ENCODE results near the gene IPP.

The IPP gene

DNA sequence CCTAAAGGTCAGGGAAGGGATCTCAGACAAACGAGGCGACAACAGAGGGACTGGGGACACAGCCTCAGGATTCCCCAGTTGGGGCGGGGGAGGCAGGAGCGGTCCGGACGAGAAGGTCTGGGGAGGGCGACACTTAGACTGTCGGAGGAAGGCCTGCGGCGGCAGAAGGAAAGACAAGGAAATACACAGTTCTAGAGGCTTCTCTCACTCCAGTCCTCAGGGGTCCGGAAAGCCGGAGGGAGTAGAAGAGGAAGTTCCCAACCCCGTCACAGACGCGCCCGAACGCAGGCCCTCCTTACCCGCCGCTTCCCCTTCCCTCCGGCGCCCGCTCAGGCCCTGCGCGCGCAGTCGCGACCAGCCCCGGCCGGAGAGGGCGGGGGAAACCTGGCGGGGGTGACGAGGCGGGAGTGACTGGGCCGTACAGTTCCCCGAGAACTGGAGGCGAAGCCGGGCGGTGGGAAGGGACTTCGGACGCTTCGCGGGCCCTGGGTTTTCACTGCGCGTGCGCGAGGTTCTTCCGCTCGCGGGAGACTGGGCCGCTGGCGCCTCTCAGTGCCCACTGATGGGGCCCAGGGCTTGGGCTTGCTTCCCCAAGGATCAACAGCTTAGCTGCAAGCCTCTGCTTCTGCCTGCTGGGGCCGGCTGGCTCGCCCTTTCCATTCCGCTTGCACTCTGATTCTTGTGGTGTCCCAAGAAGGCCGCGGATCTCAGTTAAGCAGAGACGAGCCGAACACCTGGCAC lies at the start of gene IPP:
Gene IPP, minus strand, starts transcription at position 356 of the 741 bp plus-strand sequence. CDS start 4,242 bp downstream, outside the sequence.
- peak within 1 kb of the TSS; percentile 90 for H3K27ac ChIP-seq
- TF ChIP-seq ZFX (IDR thresholded peaks at IDR 0.05), result peak; percentile 86
- TF ChIP-seq CTCF (conservative IDR thresholded peaks at IDR 0.05), result peak; percentile 38; the same call in 1 of the 2 replicates

- TF ChIP-seq ZFX (IDR thresholded peaks at IDR 0.05) (no peak), CTCF (conservative IDR thresholded peaks at IDR 0.05) (no peak)
Observed at GRCh38 chr1:45796946-45797345, 46.5 kb upstream of the IPP start.

DNA sequence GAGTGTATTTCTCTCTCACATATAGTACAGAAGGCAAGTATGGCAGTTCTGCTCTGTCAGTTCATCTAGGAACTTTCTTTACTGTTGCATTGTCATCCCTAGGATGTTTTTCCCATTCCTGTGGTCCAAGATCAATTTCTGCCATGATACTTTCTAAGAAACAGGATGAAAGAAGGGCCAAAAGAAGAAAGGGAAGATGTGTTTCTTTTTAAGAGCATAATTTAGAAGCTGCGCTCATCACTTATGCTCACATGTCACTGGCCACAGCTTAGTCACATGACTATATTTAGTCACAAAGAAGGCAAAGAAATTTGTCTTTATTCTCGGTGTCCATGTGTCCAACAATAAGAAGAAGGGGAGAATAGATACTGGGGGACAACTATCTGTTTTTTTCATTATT lies 45.9 kb upstream of the IPP start:
- H3K27ac ChIP-seq, result no peak overlapping the region
- TF ChIP-seq CTCF (conservative IDR thresholded peaks at IDR 0.05) (no peak), ZFX (IDR thresholded peaks at IDR 0.05) (no peak)

More at GRCh38 chr1:45796946-45797345, 46.5 kb upstream of the IPP start:
- H3K27ac ChIP-seq, result no peak overlapping the region

DNA sequence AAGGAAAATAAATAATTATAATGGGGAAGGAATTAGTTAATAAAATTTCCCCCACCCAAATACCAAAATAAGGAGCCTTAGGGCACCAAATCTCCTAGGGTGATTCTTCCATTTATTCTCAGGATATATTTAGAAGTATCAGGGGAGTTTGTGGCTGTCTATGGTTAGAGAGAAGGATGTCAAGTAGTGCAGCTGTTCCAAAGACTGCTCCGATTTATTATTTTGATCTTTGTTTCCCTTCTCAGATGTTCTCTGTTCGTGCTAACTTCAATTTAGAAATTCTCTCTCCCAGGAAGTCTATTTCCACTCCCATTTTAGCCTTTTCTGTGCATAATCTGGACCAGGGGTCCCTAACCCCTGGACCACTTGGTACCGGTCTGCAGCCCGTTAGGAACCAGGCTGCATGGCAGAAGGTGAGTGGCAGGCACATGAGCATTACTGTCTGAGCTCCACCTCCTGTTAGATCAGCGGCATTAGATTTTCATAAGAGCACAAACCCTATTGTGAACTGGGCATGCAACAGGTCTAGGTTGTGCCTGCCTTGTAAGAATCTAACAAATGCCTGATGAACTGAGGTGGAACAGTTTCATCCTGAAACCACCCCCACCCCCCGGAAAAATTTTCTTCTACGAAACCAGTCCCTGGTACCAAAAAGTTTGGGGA lies 43.6 kb upstream of the IPP start:
- no peak overlapping the region for H3K27ac ChIP-seq
- no peak for TF ChIP-seq ZFX (IDR thresholded peaks at IDR 0.05)
- no peak for TF ChIP-seq CTCF (conservative IDR thresholded peaks at IDR 0.05)

DNA sequence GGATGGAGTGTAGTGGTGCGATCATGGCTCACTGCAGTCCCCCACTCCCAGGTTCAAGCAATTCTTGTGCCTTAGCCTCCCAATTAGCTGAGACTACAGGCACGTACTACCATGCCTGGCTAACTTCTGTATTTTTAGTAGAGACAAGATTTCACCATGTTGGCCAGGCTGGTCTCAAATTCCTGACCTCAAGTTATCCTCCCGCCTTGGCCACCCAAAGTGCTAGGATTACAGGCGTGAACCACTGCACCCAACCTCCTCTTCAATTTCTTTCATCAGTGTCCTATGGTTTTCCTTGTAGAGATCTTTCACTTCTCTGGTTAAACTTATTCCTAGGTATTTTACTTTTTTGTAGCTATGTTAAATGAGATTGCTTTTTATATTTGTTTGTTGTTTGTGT lies 42.3 kb upstream of the IPP start:
- no peak overlapping the region for H3K27ac ChIP-seq
- TF ChIP-seq ZFX (IDR thresholded peaks at IDR 0.05), result no peak
- no peak for TF ChIP-seq CTCF (conservative IDR thresholded peaks at IDR 0.05)

- no peak for TF ChIP-seq ZFX (IDR thresholded peaks at IDR 0.05)
- no peak for TF ChIP-seq CTCF (conservative IDR thresholded peaks at IDR 0.05)
Observed at GRCh38 chr1:45789601-45790000, 39.1 kb upstream of the IPP start.

DNA sequence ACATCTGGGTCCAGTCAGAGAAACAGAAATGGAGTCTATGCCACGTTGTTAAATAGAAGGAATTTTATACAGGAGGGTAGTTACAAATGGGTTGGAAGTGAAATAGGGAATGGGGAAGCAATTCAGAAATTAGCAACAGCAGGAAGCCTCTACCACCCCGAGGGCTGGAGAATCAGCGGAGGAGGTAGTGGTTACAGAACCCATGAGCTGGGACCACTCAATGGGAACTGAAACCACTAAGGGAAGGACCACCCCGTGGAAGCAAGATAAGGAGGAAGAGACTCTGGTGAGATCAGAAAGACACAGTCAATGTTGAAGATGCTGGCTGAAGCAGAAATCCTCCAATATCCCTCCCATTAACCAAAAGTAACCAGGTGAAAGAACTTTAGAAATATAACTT lies 37.5 kb upstream of the IPP start:
- TF ChIP-seq CTCF (conservative IDR thresholded peaks at IDR 0.05), result no peak
- TF ChIP-seq ZFX (IDR thresholded peaks at IDR 0.05), result no peak
- no peak overlapping the region for H3K27ac ChIP-seq

More at GRCh38 chr1:45789601-45790000, 39.1 kb upstream of the IPP start:
- no peak overlapping the region for H3K27ac ChIP-seq
